ENCODE results near the gene NWD2.
A peak's percentile ranks its signal among the peaks of the same experiment; 100 is the strongest.

Gene NWD2

DNA sequence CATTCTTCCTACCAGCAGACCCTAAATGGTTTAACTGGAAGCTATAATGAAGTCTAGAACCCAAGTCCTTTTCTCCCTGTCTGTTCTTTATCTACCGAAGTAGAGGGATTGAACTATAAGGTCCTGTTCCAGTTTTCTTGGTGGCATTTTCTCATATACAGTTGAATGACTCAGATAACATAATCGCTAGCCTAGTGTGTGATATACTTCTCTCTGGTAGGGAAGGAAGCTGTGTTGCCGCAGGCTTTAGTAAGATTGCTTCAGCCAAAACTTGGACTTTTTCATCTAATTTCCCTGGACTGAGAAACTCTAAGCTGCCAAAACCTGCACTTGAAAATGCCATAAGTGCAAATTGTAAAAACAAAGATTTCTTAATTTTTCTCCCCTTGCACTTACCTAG, 123.4 kb downstream of the NWD2 start:
- DNase-seq (ENCODE audit: low read depth): no peak
- no peak overlapping the region for H3K4me3 ChIP-seq (replicated peaks; ENCODE audit: low read depth, low read length)
- TF ChIP-seq, protein P1, sequence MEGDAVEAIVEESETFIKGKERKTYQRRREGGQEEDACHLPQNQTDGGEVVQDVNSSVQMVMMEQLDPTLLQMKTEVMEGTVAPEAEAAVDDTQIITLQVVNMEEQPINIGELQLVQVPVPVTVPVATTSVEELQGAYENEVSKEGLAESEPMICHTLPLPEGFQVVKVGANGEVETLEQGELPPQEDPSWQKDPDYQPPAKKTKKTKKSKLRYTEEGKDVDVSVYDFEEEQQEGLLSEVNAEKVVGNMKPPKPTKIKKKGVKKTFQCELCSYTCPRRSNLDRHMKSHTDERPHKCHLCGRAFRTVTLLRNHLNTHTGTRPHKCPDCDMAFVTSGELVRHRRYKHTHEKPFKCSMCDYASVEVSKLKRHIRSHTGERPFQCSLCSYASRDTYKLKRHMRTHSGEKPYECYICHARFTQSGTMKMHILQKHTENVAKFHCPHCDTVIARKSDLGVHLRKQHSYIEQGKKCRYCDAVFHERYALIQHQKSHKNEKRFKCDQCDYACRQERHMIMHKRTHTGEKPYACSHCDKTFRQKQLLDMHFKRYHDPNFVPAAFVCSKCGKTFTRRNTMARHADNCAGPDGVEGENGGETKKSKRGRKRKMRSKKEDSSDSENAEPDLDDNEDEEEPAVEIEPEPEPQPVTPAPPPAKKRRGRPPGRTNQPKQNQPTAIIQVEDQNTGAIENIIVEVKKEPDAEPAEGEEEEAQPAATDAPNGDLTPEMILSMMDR (IDR thresholded peaks at IDR 0.05; ENCODE audit: low read length, missing control alignments): no peak

DNA sequence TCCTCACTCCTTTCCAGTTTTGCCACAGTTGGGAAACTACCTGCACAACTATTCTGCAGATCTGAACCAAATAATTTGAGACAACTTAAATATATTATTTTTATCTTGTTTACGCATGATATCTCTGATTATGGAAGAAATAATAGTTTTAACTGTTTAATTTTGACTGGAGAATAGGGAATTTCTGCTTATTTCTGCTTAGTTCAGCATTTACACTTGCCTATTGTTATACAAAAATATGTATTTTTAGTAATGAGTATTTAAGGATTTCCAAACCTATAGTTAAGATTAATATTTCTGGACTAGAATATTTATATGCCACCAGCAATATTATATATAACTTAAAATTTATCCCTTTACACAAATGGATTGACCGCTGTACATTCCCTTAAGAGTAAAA, 125.5 kb downstream of the NWD2 start:
- TF ChIP-seq, protein P1 (IDR thresholded peaks at IDR 0.05; ENCODE audit: low read length, missing control alignments): no peak
- no peak overlapping the region for H3K4me3 ChIP-seq (replicated peaks; ENCODE audit: low read depth, low read length)
- no peak for DNase-seq (ENCODE audit: low read depth)

DNA sequence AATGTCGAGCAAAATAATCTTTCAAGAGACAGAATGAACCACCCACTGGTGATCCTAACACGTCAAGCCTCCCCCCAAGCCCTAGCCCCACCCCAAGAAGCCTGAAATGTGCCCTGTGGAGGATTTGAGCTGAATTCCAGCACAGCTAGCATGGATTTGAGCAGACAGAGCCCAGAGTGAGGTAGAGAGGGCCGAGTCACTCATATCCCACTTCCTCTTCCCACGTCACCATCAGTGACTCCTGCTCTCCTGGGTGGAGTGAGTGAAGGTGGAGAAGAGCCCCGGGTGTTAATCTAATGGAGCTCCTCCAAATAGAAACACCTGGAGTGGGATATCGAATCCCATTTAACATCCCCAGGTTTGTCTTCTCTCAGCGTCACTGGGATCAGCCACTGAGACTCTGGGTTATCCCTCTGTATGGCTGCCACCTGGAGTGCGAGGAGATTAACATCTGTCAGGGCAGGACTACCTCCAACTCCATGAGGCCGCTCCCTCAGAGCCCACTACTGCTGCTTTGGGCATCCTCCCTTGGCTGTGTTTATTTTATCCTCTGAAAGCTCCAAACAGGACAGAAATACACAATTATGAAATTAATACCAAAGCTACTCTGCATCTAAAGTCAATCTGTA, 136.6 kb downstream of the NWD2 start:
- TF ChIP-seq, protein P1 (IDR thresholded peaks at IDR 0.05; ENCODE audit: low read length, missing control alignments): no peak
- no peak overlapping the region for H3K4me3 ChIP-seq (replicated peaks; ENCODE audit: low read depth, low read length)
- DNase-seq (ENCODE audit: low read depth): no peak

DNA sequence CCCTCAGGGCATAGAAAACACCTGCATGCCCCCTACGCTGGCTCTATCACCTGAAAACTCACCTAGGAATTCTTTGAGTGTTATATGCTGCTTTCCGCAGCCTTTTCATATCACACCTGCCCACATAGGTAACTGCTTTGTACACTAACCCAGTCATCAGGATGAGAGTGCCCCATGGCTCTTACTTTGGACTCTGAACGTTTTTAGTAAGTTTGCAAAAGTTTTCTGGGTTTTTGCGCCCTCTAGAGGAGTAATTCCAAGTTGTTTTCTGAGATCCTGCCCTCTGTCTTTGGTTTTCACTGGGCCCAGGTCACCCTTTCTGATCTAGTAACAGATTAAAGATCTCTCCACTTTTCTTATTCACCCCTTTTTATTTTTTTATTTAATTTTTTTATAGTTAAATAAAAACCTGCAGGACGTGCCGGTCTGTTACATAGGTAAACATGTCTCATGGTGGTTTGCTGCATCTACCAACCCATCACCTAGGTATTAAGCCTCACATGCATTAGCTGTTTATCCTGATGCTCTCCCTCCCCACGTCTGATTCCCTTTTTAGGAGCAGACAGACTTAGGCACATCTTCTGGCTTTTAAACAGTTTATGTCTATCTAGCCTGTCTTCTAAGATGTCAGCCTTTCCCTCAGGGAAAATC, 139.2 kb downstream of the NWD2 start:
- DNase-seq (ENCODE audit: low read depth): peak; percentile 48
- TF ChIP-seq, protein P1 (IDR thresholded peaks at IDR 0.05; ENCODE audit: low read length, missing control alignments): peak; percentile 75

DNA sequence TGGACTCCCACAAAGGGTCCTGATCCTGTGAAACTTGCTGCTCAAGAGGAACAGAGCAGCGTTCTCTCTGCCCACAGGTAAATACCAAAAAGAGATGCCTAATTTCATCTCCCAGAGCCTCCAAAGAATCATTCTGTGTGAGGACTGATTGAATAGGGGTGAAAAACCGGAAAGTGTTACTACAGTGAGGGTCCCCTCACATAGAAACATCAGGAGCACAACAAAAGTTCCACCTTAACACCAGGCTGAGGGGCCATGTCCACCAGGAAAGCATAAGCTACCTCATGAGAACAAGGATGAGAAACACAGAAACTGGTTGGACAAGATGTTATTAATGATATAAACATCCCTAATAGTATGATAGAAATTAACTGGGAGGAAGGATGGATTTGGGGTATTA, 140.9 kb downstream of the NWD2 start:
- DNase-seq (ENCODE audit: low read depth): no peak
- no peak overlapping the region for H3K4me3 ChIP-seq (replicated peaks; ENCODE audit: low read depth, low read length)
- TF ChIP-seq, protein P1 (IDR thresholded peaks at IDR 0.05; ENCODE audit: low read length, missing control alignments): no peak

More for the DNA sequence above, 139.2 kb downstream of the NWD2 start:
- no peak overlapping the region for H3K4me3 ChIP-seq (replicated peaks; ENCODE audit: low read depth, low read length)

DNA sequence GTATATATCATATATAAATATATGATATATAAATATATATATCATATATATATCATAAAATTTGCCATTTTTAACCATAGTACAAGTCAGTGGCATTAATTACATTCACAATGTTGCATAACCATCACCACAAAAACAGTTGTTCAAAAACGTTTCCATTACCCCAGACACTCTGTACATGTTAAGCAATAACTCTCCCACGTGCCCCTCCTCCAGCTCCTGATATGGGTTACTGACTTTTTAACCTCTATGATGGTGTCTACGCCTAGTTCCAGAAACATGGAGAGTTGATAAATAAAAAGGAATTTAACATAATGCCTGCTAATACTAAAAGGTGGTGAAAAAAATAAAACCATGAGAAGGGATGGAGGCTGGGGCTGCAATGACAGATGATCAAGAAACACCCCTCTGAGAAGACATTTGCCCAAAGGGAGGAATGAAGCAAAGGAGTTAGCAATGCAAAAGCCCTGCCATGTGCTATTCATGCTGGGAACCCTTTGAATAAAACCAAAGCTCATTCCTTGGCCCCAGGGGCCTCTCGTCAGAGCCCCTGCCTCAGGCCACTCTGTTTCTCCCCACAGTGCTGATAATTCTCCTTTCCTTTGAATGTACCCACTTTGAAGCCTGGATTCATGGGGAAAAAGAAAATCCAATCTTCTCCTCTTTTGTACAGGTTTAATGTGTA, 144.3 kb downstream of the NWD2 start:
- TF ChIP-seq, protein P1 (IDR thresholded peaks at IDR 0.05; ENCODE audit: low read length, missing control alignments): no peak
- no peak overlapping the region for H3K4me3 ChIP-seq (replicated peaks; ENCODE audit: low read depth, low read length)
- DNase-seq (ENCODE audit: low read depth): peak; percentile 5
